G401 (cell line): ENCODE results near the gene TIGD3. TPM values are rescaled to one million over a fixed set of nuclear protein-coding genes. Genes with fewer than 3 reads are reported as not detected.

Experiments used
- DNase-seq: peaks from one replicate; pipeline ENCODE4 v3.0.0-alpha.2; 2015; ENCODE audit warnings: low spot score
- in situ Hi-C: cut with HindIII; loops from 2 replicates; pipeline ENCODE4 v1.10.0; 2016; ENCODE audit warnings: low sequenced_read_pairs, mixed read lengths
- total RNA-seq: library from RNA; depleted of rRNA; stranded (reverse); fragments of >200 nt; shearing (Covaris generic); gene quantifications from 2 replicates; pipeline ENCODE4 v1.2.3, GENCODE V29; 2014; rRNA removed

The TIGD3 gene
- total RNA-seq, result 0.12 and 1.9 TPM in 2 replicates

DNA sequence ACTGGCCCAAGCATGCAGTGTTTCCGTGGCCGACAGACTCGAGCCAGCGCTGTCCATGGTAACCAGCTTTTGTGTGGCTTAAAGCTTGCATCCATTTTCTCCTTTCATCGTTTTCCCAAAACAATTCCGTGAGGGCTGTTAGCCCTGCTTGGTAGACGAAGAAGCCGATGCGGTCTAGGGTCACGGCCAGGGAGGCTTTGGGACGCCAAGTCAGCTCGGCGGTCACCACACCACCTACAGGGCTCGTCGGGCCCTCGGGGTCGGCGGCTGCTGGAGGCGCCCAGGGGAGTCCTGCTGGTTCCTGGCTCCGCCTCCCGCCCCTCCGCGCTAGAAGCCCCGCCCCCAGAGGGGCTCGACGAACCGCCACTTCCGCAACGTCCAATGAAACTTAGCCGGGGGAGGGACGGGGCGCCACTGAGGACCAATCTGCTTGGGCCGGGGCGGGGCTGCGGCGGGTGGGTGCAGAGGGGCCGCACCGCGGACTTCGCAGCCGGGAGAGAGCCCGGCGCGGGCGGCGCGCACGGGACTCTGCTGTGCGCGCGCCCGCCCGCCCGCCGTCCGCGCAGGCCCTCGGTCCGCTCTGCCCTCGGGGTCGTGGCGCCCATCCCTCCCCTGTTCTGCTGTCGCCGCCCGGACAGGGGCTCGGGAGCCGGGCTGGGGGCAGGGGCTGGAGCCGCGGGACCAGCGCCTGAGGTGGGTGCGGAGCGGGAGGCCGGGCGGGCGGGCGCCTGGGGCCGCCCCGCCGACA is at the start of gene TIGD3:
Gene TIGD3, plus strand, starts transcription at position 487 of the 748 bp plus-strand sequence. CDS start 1,058 bp downstream, outside the sequence.
- in situ Hi-C loops, result loop anchor here (25.0 kb wide), 1 partner anchor 158 kb away; no protein-coding TSS in a partner anchor
- DNase-seq, result peak; percentile 98

GRCh38 chr11:65305501-65306268 is 48.9 kb upstream of the TIGD3 start:
- in situ Hi-C loops, result no loop called here
- DNase-seq, result no peak

DNA sequence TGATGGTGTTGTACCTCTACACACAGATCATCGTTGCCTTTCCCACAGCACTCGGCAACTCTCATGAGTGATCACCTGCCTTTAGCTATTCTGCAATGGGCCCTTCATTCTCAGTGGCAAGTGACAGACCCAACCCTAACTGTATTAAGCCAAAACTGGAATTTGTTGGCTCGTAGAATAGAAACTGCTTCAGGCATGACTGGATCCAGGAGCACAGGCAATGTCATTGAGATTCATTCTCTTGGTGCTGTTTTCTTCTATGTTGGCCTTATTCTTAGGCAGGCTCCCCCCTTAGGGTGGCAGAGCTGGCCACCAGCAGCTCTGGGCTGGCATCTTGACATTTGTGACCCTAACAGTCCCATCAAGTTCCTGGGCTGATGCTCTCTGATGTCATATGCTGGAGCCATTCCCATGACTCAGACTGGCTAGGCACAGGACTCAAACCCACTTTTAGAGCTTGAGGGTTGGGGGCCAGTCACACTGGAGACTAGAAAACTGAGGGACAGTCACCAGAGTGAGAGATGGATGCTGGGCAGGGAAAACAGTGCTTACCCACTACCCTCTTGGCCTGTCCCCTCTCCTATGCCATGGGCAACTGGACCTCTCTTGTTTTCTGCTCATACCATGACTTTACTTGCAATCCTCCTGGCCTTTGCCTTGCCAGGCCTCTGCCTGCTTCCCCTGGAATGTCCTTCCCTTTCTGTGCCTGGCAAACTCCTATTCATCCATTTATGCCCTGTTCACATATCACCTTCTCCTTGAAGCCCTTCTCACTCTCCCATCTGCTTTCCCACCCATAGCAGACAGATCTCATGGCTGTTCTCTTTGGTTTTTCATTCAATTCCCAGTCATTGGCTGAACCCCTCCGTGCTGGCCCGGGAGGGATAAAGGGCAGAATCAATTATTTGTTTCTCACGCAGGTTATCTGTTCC is 47.0 kb upstream of the TIGD3 start:
- in situ Hi-C loops, result no loop called here
- DNase-seq, result no peak

DNA sequence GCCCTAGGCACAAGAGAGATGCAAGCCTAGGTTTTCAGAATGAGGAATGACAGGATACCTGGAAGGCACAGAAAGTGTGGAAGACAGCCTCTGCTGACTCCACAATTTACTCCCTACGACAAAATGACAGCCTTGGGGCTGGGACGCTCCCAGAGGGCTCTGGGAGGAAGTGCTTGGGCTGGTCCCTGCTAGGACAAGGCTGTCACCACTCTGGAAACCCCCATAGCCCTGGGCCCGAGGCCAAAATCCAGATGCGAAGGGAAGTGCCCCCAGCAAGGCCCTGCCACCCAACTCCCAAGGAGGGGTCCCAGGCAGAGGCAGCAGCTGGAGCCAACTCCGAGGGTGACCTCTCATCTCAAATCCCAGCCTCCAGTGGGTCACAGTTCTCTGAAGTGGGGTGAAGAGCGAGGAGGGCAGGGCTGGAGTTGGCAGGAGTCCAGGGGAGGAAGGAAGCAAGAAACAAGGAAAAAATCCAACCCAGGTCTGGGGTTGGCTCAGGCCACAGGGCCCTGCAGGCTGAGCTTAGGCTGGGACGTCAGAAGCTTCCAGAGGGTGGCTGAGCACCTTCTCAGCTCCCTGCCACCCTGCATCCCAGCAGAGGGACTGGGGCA is 46.2 kb upstream of the TIGD3 start:
- no peak for DNase-seq
- in situ Hi-C loops, result no loop called here

DNA sequence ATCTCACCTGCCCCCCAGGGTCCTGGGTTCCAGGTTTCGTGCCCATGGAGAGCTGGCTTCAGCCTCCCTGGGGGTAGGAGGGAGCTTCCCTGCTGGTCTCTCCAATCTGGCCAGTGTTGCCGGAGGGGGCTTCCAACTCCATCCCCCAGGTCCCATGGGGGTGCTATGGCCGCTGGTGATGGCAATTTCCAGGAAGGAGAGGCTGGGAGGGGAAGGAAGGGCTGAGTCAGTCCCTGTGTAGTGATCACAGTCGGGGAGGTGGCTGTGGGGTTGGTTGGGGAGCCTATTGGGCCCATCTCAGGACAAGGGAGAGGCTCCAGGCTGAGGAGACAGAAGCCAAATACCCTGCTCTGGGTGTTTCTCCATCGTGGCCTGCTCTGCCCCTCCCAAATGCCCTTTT is 45.5 kb upstream of the TIGD3 start:
- in situ Hi-C loops, result no loop called here
- DNase-seq, result no peak

GRCh38 chr11:65310215-65310614 is 44.3 kb upstream of the TIGD3 start:
- DNase-seq, result no peak
- in situ Hi-C loops, result no loop called here

GRCh38 chr11:65310736-65311135 is 43.8 kb upstream of the TIGD3 start:
- in situ Hi-C loops, result no loop called here
- no peak for DNase-seq

- in situ Hi-C loops, result no loop called here
- DNase-seq, result no peak
Observed at GRCh38 chr11:65311170-65311678, 43.3 kb upstream of the TIGD3 start.

DNA sequence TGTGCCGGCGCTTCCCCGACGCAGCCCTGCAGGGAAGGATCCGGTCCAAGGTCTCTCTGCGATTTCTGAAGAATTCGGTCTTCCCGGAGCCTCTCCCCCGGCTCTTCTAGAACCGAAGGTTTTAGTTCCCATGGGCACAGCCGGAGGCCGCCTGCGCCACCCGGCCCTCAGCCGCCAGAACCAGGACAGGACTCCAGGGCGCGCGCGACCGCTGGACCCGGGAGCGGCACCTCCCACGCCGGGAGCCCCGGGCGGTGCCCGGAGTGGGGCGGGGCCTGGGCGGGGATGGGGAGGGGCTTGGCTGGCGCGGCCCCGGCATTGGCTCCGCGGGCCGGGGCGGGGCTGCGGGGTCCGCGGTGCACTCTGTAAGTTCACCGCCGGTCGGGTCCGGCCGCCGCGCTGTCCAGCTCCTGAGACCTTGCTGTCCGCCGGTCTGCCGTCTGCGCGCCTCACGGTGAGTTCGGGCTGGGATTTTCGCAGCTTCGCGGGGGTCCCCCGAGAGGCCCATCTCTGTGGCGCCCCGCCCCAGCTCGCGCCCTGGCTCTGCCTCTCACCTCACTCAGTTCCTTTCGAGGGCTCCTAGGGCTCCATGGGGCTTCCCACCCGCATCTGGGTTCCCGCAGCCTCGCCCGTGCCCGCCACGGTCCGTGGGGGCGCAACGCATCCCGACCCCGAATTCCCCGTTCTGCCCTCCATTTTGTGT is 39.9 kb upstream of the TIGD3 start, which contains the start of gene CDC42EP2:
Gene CDC42EP2, plus strand, starts transcription at position 366 of the 703 bp plus-strand sequence. CDS start 6,033 bp downstream, outside the sequence.
- DNase-seq, result peak; percentile 68
- in situ Hi-C loops, result no loop called here

DNA sequence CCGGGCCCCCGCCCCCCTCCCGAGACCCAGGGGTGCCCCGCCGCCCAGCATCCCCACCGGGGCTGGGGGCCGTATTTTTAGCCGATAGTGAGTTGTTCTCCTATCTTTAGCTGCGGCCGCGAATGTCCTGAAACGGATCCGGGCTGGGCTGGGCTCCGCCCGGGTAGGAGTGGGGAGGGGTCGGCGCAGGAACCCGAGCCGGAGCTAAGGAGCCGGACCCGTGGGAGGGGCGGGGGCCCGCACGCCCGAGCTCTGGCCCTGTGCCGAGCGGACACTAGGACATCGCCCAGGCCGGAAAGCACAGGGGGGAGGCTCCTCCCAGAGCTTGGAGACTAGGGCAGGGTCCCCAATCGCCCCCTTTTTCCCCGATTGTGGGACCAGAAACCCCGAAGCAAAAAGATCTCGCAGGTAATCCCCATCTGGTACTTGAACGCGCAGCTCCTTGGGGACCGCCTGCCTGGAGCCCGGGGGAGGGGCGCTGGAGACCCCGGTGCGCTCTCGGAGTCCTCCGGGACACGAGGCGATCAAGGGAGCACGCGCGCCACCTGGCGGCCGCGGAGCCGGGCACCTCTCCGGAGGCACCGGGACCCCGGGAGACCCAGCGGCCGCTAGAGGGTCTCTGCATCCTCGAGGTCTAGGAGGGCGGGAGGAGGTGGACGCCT is 39.2 kb upstream of the TIGD3 start:
- in situ Hi-C loops, result no loop called here
- peak; percentile 61 for DNase-seq

DNA sequence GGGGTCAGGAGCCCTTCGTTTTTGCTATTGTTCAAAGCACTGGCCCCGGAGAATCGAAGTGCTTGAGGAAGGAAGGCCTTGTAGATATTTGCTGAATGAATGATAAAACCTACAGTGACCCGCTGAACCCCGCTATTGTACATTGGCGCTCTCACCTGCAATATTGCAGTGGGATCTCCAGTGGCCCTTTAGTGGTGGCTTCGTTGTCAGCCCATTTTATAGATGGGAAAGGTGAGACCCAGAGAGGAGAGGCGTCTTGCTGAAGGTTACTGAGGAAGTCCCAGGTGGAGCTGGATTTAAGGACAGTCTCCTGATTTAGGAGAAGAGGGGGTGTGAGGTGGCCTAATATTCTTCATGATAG is 38.7 kb upstream of the TIGD3 start:
- DNase-seq, result no peak
- in situ Hi-C loops, result no loop called here

DNA sequence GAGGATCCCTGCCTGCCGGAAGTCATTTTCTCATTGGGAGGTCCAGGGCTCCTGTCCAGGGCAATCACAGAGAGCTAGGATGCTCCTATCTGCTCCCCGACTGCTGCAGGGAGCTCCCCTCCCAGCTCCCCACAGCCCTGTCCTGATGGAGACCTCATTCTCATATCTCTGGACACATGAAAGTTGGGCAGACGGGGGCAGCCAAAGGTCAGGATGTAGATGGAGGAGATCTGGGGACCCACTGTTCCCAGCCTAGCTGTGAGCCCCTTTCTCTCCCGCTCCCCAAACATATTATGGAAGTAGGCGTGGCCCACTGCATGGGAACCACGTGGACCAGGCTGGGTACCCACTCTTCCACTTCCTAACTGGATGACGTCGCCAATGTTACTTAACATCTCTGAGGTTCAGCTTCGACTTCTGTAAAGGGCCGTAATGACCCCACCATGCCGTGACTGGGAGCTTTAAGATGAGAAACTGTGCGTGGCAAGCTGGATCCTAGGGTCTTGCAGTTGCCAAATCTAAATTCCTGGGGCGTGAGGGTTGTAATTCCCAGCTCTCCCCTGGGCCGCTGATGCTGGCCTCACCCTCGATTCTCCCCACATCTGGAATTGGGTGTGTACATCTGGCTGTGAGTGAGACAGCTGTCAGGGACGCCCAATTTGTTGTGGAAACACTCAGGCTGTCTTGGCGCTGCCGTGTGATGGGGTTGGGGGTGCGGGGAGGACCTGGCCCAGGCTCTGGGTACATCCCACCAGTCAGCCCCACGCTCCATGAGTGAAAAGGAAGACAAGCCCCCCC is 38.1 kb upstream of the TIGD3 start:
- in situ Hi-C loops, result no loop called here
- DNase-seq, result no peak

GRCh38 chr11:65317025-65317786 is 37.3 kb upstream of the TIGD3 start:
- in situ Hi-C loops, result no loop called here
- DNase-seq, result no peak

DNA sequence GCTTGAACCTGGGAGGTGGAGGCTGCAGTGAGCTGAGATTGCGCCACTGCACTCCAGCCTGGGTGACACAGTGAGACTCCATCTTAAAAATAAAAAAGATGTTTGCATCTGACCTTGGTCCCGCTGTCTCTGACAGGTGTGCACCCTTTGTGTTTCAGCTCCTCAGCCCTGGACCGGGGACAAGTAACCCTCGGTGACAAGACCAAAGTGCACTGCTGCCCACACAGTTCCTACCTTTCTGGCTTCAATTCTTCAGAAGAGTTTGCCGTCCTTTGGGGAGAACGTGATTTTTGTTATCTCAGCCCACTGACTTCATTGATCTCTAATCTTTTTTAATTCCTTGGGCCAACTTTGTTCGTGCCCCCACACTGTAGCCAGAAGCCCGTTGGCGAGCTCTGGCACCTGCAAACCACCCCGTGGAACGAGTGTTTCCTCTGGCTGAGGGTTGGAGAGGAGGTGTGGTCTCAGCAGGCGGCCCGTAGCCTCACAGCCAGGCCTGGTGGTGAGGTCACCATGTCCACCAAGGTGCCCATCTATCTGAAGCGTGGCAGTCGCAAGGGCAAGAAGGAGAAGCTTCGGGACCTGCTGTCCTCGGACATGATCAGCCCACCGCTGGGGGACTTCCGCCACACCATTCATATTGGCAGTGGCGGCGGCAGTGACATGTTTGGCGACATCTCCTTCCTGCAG is 34.0 kb upstream of the TIGD3 start:
- in situ Hi-C loops, result no loop called here
- no peak for DNase-seq

- in situ Hi-C loops, result no loop called here
- no peak for DNase-seq
Observed at GRCh38 chr11:65321076-65321475, 33.5 kb upstream of the TIGD3 start.
